ENCODE results near the gene PAX5.
A peak's percentile ranks its signal among the peaks of the same experiment; 100 is the strongest.

The PAX5 gene

GRCh38 chr9:36991516-36992134, 42.4 kb downstream of the PAX5 start:
- H3K27ac ChIP-seq: no peak overlapping the region
- H3K27me3 ChIP-seq (ENCODE audit: insufficient read depth, low read depth): no peaks in the 10 kb centered on the region; the same call in 1 of the 2 replicates
- no peak overlapping the region for H3K9ac ChIP-seq
- H3K36me3 ChIP-seq (ENCODE audit: insufficient read depth): no peaks in the 10 kb centered on the region
- no peak overlapping the region for H2AFZ ChIP-seq (ENCODE audit: low read depth)
- H3K4me1 ChIP-seq (ENCODE audit: low read depth, poor library complexity, severe bottlenecking): no peaks in the 10 kb centered on the region
- H3K4me2 ChIP-seq: no peak overlapping the region
- H3K4me3 ChIP-seq (IDR thresholded peaks at IDR 0.05; ENCODE audit: insufficient read depth, low read depth, low read length): no peak overlapping the region
- peak; percentile 88 for TF ChIP-seq CTCF (conservative IDR thresholded peaks at IDR 0.05; ENCODE audit: low read depth, low read length)
- no peaks in the 10 kb centered on the region for H4K20me1 ChIP-seq (ENCODE audit: insufficient read depth)
- no peaks in the 10 kb centered on the region for H3K79me2 ChIP-seq (ENCODE audit: insufficient read depth, low read depth)

GRCh38 chr9:36988848-36989247, 45.2 kb downstream of the PAX5 start:
- Histone ChIP-seq H3K9ac (no peak overlapping the region), H3K4me3 (IDR thresholded peaks at IDR 0.05; ENCODE audit: insufficient read depth, low read depth, low read length) (no peak overlapping the region), H3K27me3 (ENCODE audit: insufficient read depth, low read depth) (no peaks in the 10 kb centered on the region; the same call in 1 of the 2 replicates), H3K27ac (no peak overlapping the region), H4K20me1 (ENCODE audit: insufficient read depth) (no peaks in the 10 kb centered on the region), H3K79me2 (ENCODE audit: insufficient read depth, low read depth) (no peaks in the 10 kb centered on the region), H3K4me1 (ENCODE audit: low read depth, poor library complexity, severe bottlenecking) (no peaks in the 10 kb centered on the region), H3K4me2 (no peak overlapping the region), H2AFZ (ENCODE audit: low read depth) (no peak overlapping the region), H3K36me3 (ENCODE audit: insufficient read depth) (no peaks in the 10 kb centered on the region)
- no peak for TF ChIP-seq CTCF (conservative IDR thresholded peaks at IDR 0.05; ENCODE audit: low read depth, low read length)

- Histone ChIP-seq H3K79me2 (ENCODE audit: insufficient read depth, low read depth) (no peaks in the 10 kb centered on the region), H3K4me1 (ENCODE audit: low read depth, poor library complexity, severe bottlenecking) (no peaks in the 10 kb centered on the region), H3K4me2 (no peak overlapping the region), H4K20me1 (ENCODE audit: insufficient read depth) (no peaks in the 10 kb centered on the region), H3K27me3 (ENCODE audit: insufficient read depth, low read depth) (no peaks in the 10 kb centered on the region; the same call in 1 of the 2 replicates), H3K9ac (no peak overlapping the region), H3K36me3 (ENCODE audit: insufficient read depth) (no peaks in the 10 kb centered on the region), H3K4me3 (IDR thresholded peaks at IDR 0.05; ENCODE audit: insufficient read depth, low read depth, low read length) (no peak overlapping the region), H3K27ac (no peak overlapping the region), H2AFZ (ENCODE audit: low read depth) (no peak overlapping the region)
- no peak for TF ChIP-seq CTCF (conservative IDR thresholded peaks at IDR 0.05; ENCODE audit: low read depth, low read length)
Observed at GRCh38 chr9:36987891-36988290, 46.2 kb downstream of the PAX5 start.

- Histone ChIP-seq H3K4me3 (IDR thresholded peaks at IDR 0.05; ENCODE audit: insufficient read depth, low read depth, low read length) (no peak overlapping the region), H3K27me3 (ENCODE audit: insufficient read depth, low read depth) (no peaks in the 10 kb centered on the region; the same call in 1 of the 2 replicates), H4K20me1 (ENCODE audit: insufficient read depth) (no peaks in the 10 kb centered on the region), H3K9ac (no peak overlapping the region), H3K4me2 (no peak overlapping the region), H3K4me1 (ENCODE audit: low read depth, poor library complexity, severe bottlenecking) (no peaks in the 10 kb centered on the region), H3K27ac (no peak overlapping the region), H2AFZ (ENCODE audit: low read depth) (no peak overlapping the region), H3K36me3 (ENCODE audit: insufficient read depth) (no peaks in the 10 kb centered on the region), H3K79me2 (ENCODE audit: insufficient read depth, low read depth) (no peaks in the 10 kb centered on the region)
- TF ChIP-seq CTCF (conservative IDR thresholded peaks at IDR 0.05; ENCODE audit: low read depth, low read length): no peak
Observed at GRCh38 chr9:36987409-36987808, 46.7 kb downstream of the PAX5 start.

Data from KMS-11 (cell line).